Measurements from ENCODE around the gene ADGRD1.

ADGRD1 gene

GRCh38 chr12:131153956-131154355, 200.2 kb downstream of the ADGRD1 start:
- ATAC-seq: no peak

DNA sequence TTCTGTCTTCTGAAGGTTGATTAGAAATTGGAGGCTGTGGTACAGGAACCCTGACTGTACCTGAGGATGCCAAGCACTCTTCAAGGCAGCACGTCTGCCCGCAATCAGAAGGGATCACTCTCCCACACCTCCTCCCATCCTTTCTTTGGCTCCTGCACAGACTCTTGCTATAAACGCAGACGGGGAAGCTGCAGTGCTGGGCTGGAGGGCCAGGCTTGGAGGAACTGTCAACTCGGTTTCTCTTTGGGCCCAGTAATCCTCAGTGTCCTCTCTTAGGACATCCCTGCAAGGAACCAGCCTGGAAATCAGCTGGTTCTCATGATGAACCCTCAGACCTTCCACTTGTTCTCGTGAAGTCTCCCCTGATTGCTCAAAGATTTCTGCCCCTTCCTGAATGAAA, 201.4 kb downstream of the ADGRD1 start:
- ATAC-seq: no peak
- no peak for TF ChIP-seq ZNF8 (CRISPR knock-in tag; IDR thresholded peaks at IDR 0.05)
- no peak for TF ChIP-seq RARB (CRISPR knock-in tag; IDR thresholded peaks at IDR 0.05)
- TF ChIP-seq BACH2 (CRISPR knock-in tag; IDR thresholded peaks at IDR 0.05; ENCODE audit: borderline replicate concordance): no peak
- TF ChIP-seq ISL1 (CRISPR knock-in tag; IDR thresholded peaks at IDR 0.05): no peak
- no peak for TF ChIP-seq TCF4 (CRISPR knock-in tag; IDR thresholded peaks at IDR 0.05; ENCODE audit: borderline replicate concordance)
- TF ChIP-seq, protein P1, sequence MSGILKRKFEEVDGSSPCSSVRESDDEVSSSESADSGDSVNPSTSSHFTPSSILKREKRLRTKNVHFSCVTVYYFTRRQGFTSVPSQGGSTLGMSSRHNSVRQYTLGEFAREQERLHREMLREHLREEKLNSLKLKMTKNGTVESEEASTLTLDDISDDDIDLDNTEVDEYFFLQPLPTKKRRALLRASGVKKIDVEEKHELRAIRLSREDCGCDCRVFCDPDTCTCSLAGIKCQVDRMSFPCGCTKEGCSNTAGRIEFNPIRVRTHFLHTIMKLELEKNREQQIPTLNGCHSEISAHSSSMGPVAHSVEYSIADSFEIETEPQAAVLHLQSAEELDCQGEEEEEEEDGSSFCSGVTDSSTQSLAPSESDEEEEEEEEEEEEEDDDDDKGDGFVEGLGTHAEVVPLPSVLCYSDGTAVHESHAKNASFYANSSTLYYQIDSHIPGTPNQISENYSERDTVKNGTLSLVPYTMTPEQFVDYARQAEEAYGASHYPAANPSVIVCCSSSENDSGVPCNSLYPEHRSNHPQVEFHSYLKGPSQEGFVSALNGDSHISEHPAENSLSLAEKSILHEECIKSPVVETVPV (CRISPR knock-in tag; IDR thresholded peaks at IDR 0.05): no peak
- no peak for TF ChIP-seq GLIS3 (CRISPR knock-in tag; IDR thresholded peaks at IDR 0.05)
- TF ChIP-seq CREB5 (CRISPR knock-in tag; IDR thresholded peaks at IDR 0.05; ENCODE audit: low read depth): no peak
- TF ChIP-seq OSR1 (CRISPR knock-in tag; IDR thresholded peaks at IDR 0.05): no peak
- TF ChIP-seq, protein P2, sequence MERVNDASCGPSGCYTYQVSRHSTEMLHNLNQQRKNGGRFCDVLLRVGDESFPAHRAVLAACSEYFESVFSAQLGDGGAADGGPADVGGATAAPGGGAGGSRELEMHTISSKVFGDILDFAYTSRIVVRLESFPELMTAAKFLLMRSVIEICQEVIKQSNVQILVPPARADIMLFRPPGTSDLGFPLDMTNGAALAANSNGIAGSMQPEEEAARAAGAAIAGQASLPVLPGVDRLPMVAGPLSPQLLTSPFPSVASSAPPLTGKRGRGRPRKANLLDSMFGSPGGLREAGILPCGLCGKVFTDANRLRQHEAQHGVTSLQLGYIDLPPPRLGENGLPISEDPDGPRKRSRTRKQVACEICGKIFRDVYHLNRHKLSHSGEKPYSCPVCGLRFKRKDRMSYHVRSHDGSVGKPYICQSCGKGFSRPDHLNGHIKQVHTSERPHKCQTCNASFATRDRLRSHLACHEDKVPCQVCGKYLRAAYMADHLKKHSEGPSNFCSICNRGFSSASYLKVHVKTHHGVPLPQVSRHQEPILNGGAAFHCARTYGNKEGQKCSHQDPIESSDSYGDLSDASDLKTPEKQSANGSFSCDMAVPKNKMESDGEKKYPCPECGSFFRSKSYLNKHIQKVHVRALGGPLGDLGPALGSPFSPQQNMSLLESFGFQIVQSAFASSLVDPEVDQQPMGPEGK (CRISPR knock-in tag; IDR thresholded peaks at IDR 0.05; ENCODE audit: borderline replicate concordance): no peak
- no peak for TF ChIP-seq SNAI2 (CRISPR knock-in tag; IDR thresholded peaks at IDR 0.05)
- no peak for TF ChIP-seq ESRRG (CRISPR knock-in tag; IDR thresholded peaks at IDR 0.05)
- no peak for TF ChIP-seq ZNF70 (CRISPR knock-in tag; IDR thresholded peaks at IDR 0.05)
- TF ChIP-seq TOX (CRISPR knock-in tag; IDR thresholded peaks at IDR 0.05; ENCODE audit: borderline replicate concordance): no peak

More at GRCh38 chr12:131153956-131154355, 200.2 kb downstream of the ADGRD1 start:
- TF ChIP-seq BACH2 (CRISPR knock-in tag; IDR thresholded peaks at IDR 0.05; ENCODE audit: borderline replicate concordance) (no peak), ZFP30 (CRISPR knock-in tag; IDR thresholded peaks at IDR 0.05) (no peak), ZFP3 (CRISPR knock-in tag; IDR thresholded peaks at IDR 0.05) (no peak), RARB (CRISPR knock-in tag; IDR thresholded peaks at IDR 0.05) (no peak)
- TF ChIP-seq, protein P2 (CRISPR knock-in tag; IDR thresholded peaks at IDR 0.05; ENCODE audit: borderline replicate concordance): no peak

DNA sequence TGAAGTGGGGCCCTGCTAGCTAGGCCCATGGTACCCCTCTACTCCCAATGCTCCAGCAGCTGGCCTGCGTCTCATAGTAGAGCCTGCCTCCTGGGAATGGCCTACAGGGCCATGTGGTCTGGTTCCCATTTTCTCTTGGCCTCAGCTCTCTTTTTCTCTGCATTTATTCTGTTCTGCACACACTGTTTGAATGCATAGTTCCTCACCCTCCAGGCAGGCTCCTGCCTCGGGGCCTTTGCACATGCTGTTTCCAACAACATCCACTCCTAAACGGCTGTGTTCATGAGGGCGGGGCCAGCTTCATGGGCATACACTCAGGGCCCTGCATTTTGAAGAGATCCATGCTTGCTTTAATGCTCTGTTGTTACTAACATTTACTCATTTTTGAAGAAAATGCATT, 204.0 kb downstream of the ADGRD1 start:
- TF ChIP-seq, protein P3, sequence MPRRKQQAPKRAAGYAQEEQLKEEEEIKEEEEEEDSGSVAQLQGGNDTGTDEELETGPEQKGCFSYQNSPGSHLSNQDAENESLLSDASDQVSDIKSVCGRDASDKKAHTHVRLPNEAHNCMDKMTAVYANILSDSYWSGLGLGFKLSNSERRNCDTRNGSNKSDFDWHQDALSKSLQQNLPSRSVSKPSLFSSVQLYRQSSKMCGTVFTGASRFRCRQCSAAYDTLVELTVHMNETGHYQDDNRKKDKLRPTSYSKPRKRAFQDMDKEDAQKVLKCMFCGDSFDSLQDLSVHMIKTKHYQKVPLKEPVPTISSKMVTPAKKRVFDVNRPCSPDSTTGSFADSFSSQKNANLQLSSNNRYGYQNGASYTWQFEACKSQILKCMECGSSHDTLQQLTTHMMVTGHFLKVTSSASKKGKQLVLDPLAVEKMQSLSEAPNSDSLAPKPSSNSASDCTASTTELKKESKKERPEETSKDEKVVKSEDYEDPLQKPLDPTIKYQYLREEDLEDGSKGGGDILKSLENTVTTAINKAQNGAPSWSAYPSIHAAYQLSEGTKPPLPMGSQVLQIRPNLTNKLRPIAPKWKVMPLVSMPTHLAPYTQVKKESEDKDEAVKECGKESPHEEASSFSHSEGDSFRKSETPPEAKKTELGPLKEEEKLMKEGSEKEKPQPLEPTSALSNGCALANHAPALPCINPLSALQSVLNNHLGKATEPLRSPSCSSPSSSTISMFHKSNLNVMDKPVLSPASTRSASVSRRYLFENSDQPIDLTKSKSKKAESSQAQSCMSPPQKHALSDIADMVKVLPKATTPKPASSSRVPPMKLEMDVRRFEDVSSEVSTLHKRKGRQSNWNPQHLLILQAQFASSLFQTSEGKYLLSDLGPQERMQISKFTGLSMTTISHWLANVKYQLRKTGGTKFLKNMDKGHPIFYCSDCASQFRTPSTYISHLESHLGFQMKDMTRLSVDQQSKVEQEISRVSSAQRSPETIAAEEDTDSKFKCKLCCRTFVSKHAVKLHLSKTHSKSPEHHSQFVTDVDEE (CRISPR knock-in tag; IDR thresholded peaks at IDR 0.05): no peak
- no peak for TF ChIP-seq ZFP30 (CRISPR knock-in tag; IDR thresholded peaks at IDR 0.05)
- no peak for TF ChIP-seq ZNF8 (CRISPR knock-in tag; IDR thresholded peaks at IDR 0.05)
- TF ChIP-seq CSDC2 (CRISPR knock-in tag; IDR thresholded peaks at IDR 0.05): no peak
- no peak for TF ChIP-seq OSR1 (CRISPR knock-in tag; IDR thresholded peaks at IDR 0.05)
- no peak for TF ChIP-seq BACH2 (CRISPR knock-in tag; IDR thresholded peaks at IDR 0.05; ENCODE audit: borderline replicate concordance)
- no peak for TF ChIP-seq ZNF565 (CRISPR knock-in tag; conservative IDR thresholded peaks at IDR 0.05; ENCODE audit: low read depth)
- TF ChIP-seq, protein P2 (CRISPR knock-in tag; IDR thresholded peaks at IDR 0.05; ENCODE audit: borderline replicate concordance): no peak
- no peak for TF ChIP-seq TOX (CRISPR knock-in tag; IDR thresholded peaks at IDR 0.05; ENCODE audit: borderline replicate concordance)
- TF ChIP-seq CREB5 (CRISPR knock-in tag; IDR thresholded peaks at IDR 0.05; ENCODE audit: low read depth): no peak
- no peak for TF ChIP-seq PPARA (CRISPR knock-in tag; IDR thresholded peaks at IDR 0.05; ENCODE audit: borderline replicate concordance)
- no peak for TF ChIP-seq ZFP3 (CRISPR knock-in tag; IDR thresholded peaks at IDR 0.05)
- no peak for TF ChIP-seq ZC3H10 (CRISPR knock-in tag; IDR thresholded peaks at IDR 0.05)
- no peak for TF ChIP-seq TCF4 (CRISPR knock-in tag; IDR thresholded peaks at IDR 0.05; ENCODE audit: borderline replicate concordance)
- ATAC-seq: no peak
